DOHH2 (cell line): ENCODE measurements around the gene C5.

ENCODE experiments used
- H3F3A ChIP-seq: fragments of 200-600 bp; sonication (generic), shearing (Covaris generic); 2 replicates; pipeline ENCODE4 v1.6.0; 2016; ENCODE audit warnings: antibody characterized with exemption, mild to moderate bottlenecking; ENCODE audit not compliant: control insufficient read depth, insufficient read depth
- H3K27ac ChIP-seq: fragments of 200-600 bp; sonication (generic); 2 replicates; pipeline ENCODE4 v1.5.1; 2014; ENCODE audit warnings: low read depth, mild to moderate bottlenecking, low read length, moderate library complexity
- H3K27me3 ChIP-seq: fragments of 200-600 bp; sonication (generic); 2 replicates; pipeline ENCODE4 v1.6.1; 2014; ENCODE audit warnings: mild to moderate bottlenecking, low read length, mixed read lengths; ENCODE audit not compliant: control insufficient read depth
- H3K36me3 ChIP-seq: fragments of 200-600 bp; sonication (generic); 2 replicates; pipeline ENCODE4 v1.6.1; 2014; ENCODE audit warnings: mild to moderate bottlenecking, low read length, moderate library complexity, mixed read lengths; ENCODE audit not compliant: control insufficient read depth
- H3K4me1 ChIP-seq: fragments of 200-600 bp; sonication (generic); 2 replicates; pipeline ENCODE4 v1.6.1; 2014; ENCODE audit warnings: mild to moderate bottlenecking, low read length, mixed read lengths; ENCODE audit not compliant: control insufficient read depth
- H3K4me2 ChIP-seq: fragments of 200-600 bp; sonication (generic); 2 replicates; pipeline ENCODE4 v1.6.0; 2014; ENCODE audit warnings: mild to moderate bottlenecking, low read length, moderate library complexity
- H3K4me3 ChIP-seq: fragments of 200-600 bp; sonication (generic); 2 replicates; pipeline ENCODE4 v1.5.1; 2014; ENCODE audit warnings: mild to moderate bottlenecking, low read length, mixed read lengths
- H3K79me2 ChIP-seq: fragments of 200-600 bp; sonication (generic); 2 replicates; pipeline ENCODE4 v1.6.1; 2014; ENCODE audit warnings: mild to moderate bottlenecking, low read length, mixed read lengths; ENCODE audit not compliant: control insufficient read depth
- H3K9me2 ChIP-seq: fragments of 200-600 bp; sonication (generic); replicated peaks from 2 replicates; pipeline ENCODE4 v1.6.1; 2014; ENCODE audit warnings: mild to moderate bottlenecking, low read length, mixed read lengths; ENCODE audit not compliant: control insufficient read depth
- H3K9me3 ChIP-seq: fragments of 200-600 bp; sonication (generic); 2 replicates; pipeline ENCODE4 v1.6.1; 2014; ENCODE audit warnings: antibody characterized with exemption, low read length, mixed read lengths; ENCODE audit not compliant: control insufficient read depth, insufficient read depth
- H4K20me1 ChIP-seq: fragments of 200-600 bp; sonication (generic); 2 replicates; pipeline ENCODE4 v1.6.0; 2014; ENCODE audit warnings: low read depth, mild to moderate bottlenecking, antibody characterized with exemption, low read length, moderate library complexity; ENCODE audit not compliant: control insufficient read depth, insufficient read depth
- CTCF ChIP-seq: fragments of 200-600 bp; sonication (generic); IDR thresholded peaks from one replicate; pipeline ENCODE4 v1.5.1; 2014; ENCODE audit warnings: antibody characterized with exemption, mild to moderate bottlenecking, low read depth, low read length; ENCODE audit not compliant: poor library complexity, severe bottlenecking
- EZH2phosphoT487 ChIP-seq: fragments of 200-600 bp; sonication (generic); IDR thresholded peaks from 2 replicates; pipeline ENCODE4 v1.6.1; 2017; ENCODE audit warnings: borderline replicate concordance, mild to moderate bottlenecking, antibody characterized with exemption, low read length, moderate library complexity, mixed read lengths

C5 gene

GRCh38 chr9:120916588-120916987 lies 133.5 kb downstream of the C5 start:
- Histone ChIP-seq H3K4me1 (peaks cover 32% of the 10 kb centered on the region), H3K27me3 (no peaks in the 10 kb centered on the region), H3K4me3 (no peak overlapping the region), H3K4me2 (no peak overlapping the region; the same call in 1 of the 2 replicates), H3K79me2 (no peaks in the 10 kb centered on the region), H3K36me3 (peaks cover 14% of the 10 kb centered on the region), H4K20me1 (no peaks in the 10 kb centered on the region), H3K9me2 (no peaks in the 10 kb centered on the region), H3K27ac (no peak overlapping the region), H3F3A (no peaks in the 10 kb centered on the region), H3K9me3 (no peaks in the 10 kb centered on the region)
- TF ChIP-seq EZH2phosphoT487 (no peak), CTCF (no peak)

GRCh38 chr9:120915854-120916470 lies 134.1 kb downstream of the C5 start:
- Histone ChIP-seq H3K9me3 (no peaks in the 10 kb centered on the region), H4K20me1 (no peaks in the 10 kb centered on the region), H3K9me2 (no peaks in the 10 kb centered on the region), H3K36me3 (peaks cover 18% of the 10 kb centered on the region), H3K4me3 (peak overlapping the region; percentile 33), H3K79me2 (no peaks in the 10 kb centered on the region), H3F3A (no peaks in the 10 kb centered on the region), H3K4me1 (peaks cover 25% of the 10 kb centered on the region), H3K4me2 (peak overlapping the region; percentile 33; the same call in 1 of the 2 replicates), H3K27ac (no peak overlapping the region), H3K27me3 (no peaks in the 10 kb centered on the region)
- TF ChIP-seq CTCF (no peak), EZH2phosphoT487 (no peak)

GRCh38 chr9:120914953-120915352 lies 135.1 kb downstream of the C5 start:
- peaks cover 18% of the 10 kb centered on the region for H3K36me3 ChIP-seq
- H3K9me3 ChIP-seq = no peaks in the 10 kb centered on the region
- H3K9me2 ChIP-seq = no peaks in the 10 kb centered on the region
- no peaks in the 10 kb centered on the region for H4K20me1 ChIP-seq
- no peak overlapping the region for H3K27ac ChIP-seq
- no peaks in the 10 kb centered on the region for H3K79me2 ChIP-seq
- peaks cover 16% of the 10 kb centered on the region for H3K4me1 ChIP-seq
- H3K4me2 ChIP-seq = no peak overlapping the region
- H3F3A ChIP-seq = no peaks in the 10 kb centered on the region
- no peaks in the 10 kb centered on the region for H3K27me3 ChIP-seq
- H3K4me3 ChIP-seq = no peak overlapping the region
- TF ChIP-seq CTCF (no peak), EZH2phosphoT487 (no peak)
